Left ventricle myocardium superior (tissue), 1 donor: ENCODE measurements around the gene AZIN2. TPM values are rescaled to one million over a fixed set of nuclear protein-coding genes. Genes with fewer than 3 reads are reported as not detected.

Experiments used
- ATAC-seq: fragments of 200-7000 bp; cut with Tn5 transposase; one replicate; pipeline ENCODE4 v1.9.1; 2020; ENCODE audit warnings: mild to moderate bottlenecking, moderate library complexity
- DNase-seq: peaks from one replicate; pipeline ENCODE4 v3.0.0-alpha.2; 2020
- intact Hi-C: fragments of 100-400 bp; cut with micrococcal nuclease; formaldehyde crosslinking; loops from one replicate; pipeline ENCODE4 v1.11.0; 2022
- total RNA-seq: library from RNA; stranded (reverse); fragmentation: NEBNext Ultra II Directional; extraction: Animal tissue kit (Norgen Biotek cat#: 25700); gene quantifications from one replicate; pipeline ENCODE4 v1.2.1, GENCODE V29; 2021
- donor health status: DM: no; HTN: yes; CAD: no; lungs with severe emphysema.

Gene AZIN2
- total RNA-seq, 1 donor from 2014 or later: 3.3 TPM

GRCh38 chr1:33163621-33164519, 82.9 kb downstream of the AZIN2 start:
- ATAC-seq (no peak), DNase-seq (no peak)
- intact Hi-C loops: no loop called here

- intact Hi-C loops: no loop called here
- DNase-seq: no peak
- no peak for ATAC-seq
These were observed 84.3 kb downstream of the AZIN2 start for GRCh38 chr1:33165209-33165608.

- no peak for ATAC-seq
- intact Hi-C loops: no loop called here
- DNase-seq: no peak
These were observed 84.9 kb downstream of the AZIN2 start for GRCh38 chr1:33165809-33166208.

- intact Hi-C loops: no loop called here
- DNase-seq (no peak), ATAC-seq (no peak)
These were observed 86.9 kb downstream of the AZIN2 start for GRCh38 chr1:33167650-33168447.

- intact Hi-C loops: no loop called here
- ATAC-seq: no peak
These were observed 87.8 kb downstream of the AZIN2 start for GRCh38 chr1:33168556-33169289.

GRCh38 chr1:33169290-33170055, 88.5 kb downstream of the AZIN2 start:
- no peak for DNase-seq
- intact Hi-C loops: no loop called here

More at GRCh38 chr1:33168556-33169289, 87.8 kb downstream of the AZIN2 start:
- DNase-seq: no peak

More at GRCh38 chr1:33169290-33170055, 88.5 kb downstream of the AZIN2 start:
- ATAC-seq: peak; percentile 18

Other genes with a start within 250 kb of the AZIN2 start
- 156 TPM for gene FNDC5, start 210.2 kb upstream of the AZIN2 start, total RNA-seq
- not detected for gene HPCA, start 194.7 kb upstream of the AZIN2 start, total RNA-seq
- gene TMEM54, start 179.8 kb upstream of the AZIN2 start, total RNA-seq: 6.7 TPM
- gene RNF19B, start 116.3 kb upstream of the AZIN2 start, total RNA-seq: 13.3 TPM
- 121 TPM for gene AK2, start 44.3 kb upstream of the AZIN2 start, total RNA-seq
- 2.0 TPM for gene TRIM62, start 100.9 kb downstream of the AZIN2 start, total RNA-seq
- gene ZNF362, start 175.3 kb downstream of the AZIN2 start, total RNA-seq: 37.8 TPM
- not detected for gene A3GALT2, start 239.9 kb downstream of the AZIN2 start, total RNA-seq